Measurements from ENCODE around the gene RNASE7. TPM values are rescaled to one million over a fixed set of nuclear protein-coding genes. Genes with fewer than 3 reads are reported as not detected.
A peak's percentile ranks its signal among the peaks of the same experiment; 100 is the strongest.

Gene RNASE7
- total RNA-seq, 2 experiments from 2014 or later: not detected

- Mint-ChIP-seq H3K4me1 (ENCODE audit: low read depth) (no peaks in the 10 kb centered on the region), H3K27me3 (ENCODE audit: low read depth) (peaks cover 21% of the 10 kb centered on the region)
- CTCF ChIA-PET: interaction anchor here (0.9 to 3.1 kb wide), 5 partner anchors 10 to 46 kb away, joined by 3 to 9 read pairs (median 3); no protein-coding TSS in a partner anchor
Measured at GRCh38 chr14:21061347-21061668, 19.1 kb downstream of the RNASE7 start.

GRCh38 chr14:21063479-21063878, 21.3 kb downstream of the RNASE7 start:
- CTCF ChIA-PET: interaction anchor here (0.6 to 1.0 kb wide), 3 partner anchors 29 to 52 kb away, joined by 3 to 5 read pairs (median 4); no protein-coding TSS in a partner anchor
- no peaks in the 10 kb centered on the region for H3K9me3 Mint-ChIP-seq
- DNase-seq: no peak
- H3K27ac Mint-ChIP-seq: no peak overlapping the region
- H3K36me3 Mint-ChIP-seq (ENCODE audit: low read depth): no peaks in the 10 kb centered on the region
- H3K27me3 Mint-ChIP-seq (ENCODE audit: low read depth): peaks cover 33% of the 10 kb centered on the region
- peaks cover under 1% of the 10 kb centered on the region for H3K4me1 Mint-ChIP-seq (ENCODE audit: low read depth)
- H3K4me3 Mint-ChIP-seq: no peak overlapping the region
- intact Hi-C loops (cut with micrococcal nuclease): loop anchor here (10.0 kb wide), 1 partner anchor 491 kb away; no protein-coding TSS in a partner anchor

More at GRCh38 chr14:21061347-21061668, 19.1 kb downstream of the RNASE7 start:
- no peak overlapping the region for H3K27ac Mint-ChIP-seq
- intact Hi-C loops (cut with micrococcal nuclease): loop anchor here (10.0 kb wide), 1 partner anchor 493 kb away; no protein-coding TSS in a partner anchor
- no peaks in the 10 kb centered on the region for H3K9me3 Mint-ChIP-seq
- H3K4me3 Mint-ChIP-seq: no peak overlapping the region
- no peak for DNase-seq
- H3K36me3 Mint-ChIP-seq (ENCODE audit: low read depth): no peaks in the 10 kb centered on the region

- H3K27me3 Mint-ChIP-seq (ENCODE audit: low read depth): peaks cover 61% of the 10 kb centered on the region
- no peaks in the 10 kb centered on the region for H3K9me3 Mint-ChIP-seq
- CTCF ChIA-PET: interaction anchor here (0.6 to 4.5 kb wide), 15 partner anchors 10 to 63 kb away, joined by 3 to 76 read pairs (median 4); no protein-coding TSS in a partner anchor
- peaks cover 29% of the 10 kb centered on the region for H3K4me1 Mint-ChIP-seq (ENCODE audit: low read depth)
- H3K27ac Mint-ChIP-seq: no peak overlapping the region
- no peaks in the 10 kb centered on the region for H3K36me3 Mint-ChIP-seq (ENCODE audit: low read depth)
- H3K4me3 Mint-ChIP-seq: no peak overlapping the region
- intact Hi-C loops (cut with micrococcal nuclease): loop anchor here (10.0 kb wide), 1 partner anchor 488 kb away; no protein-coding TSS in a partner anchor
- peak; percentile 34 for DNase-seq
Measured at GRCh38 chr14:21066882-21067502, 24.8 kb downstream of the RNASE7 start.

GRCh38 chr14:21068521-21069387, 26.6 kb downstream of the RNASE7 start:
- peak; percentile 65 for DNase-seq
- no peaks in the 10 kb centered on the region for H3K36me3 Mint-ChIP-seq (ENCODE audit: low read depth)
- intact Hi-C loops (cut with micrococcal nuclease): loop anchor here (1.0 to 10.0 kb wide), 4 partner anchors 24 to 486 kb away; no protein-coding TSS in a partner anchor
- H3K9me3 Mint-ChIP-seq: no peaks in the 10 kb centered on the region
- H3K27me3 Mint-ChIP-seq (ENCODE audit: low read depth): peaks cover 67% of the 10 kb centered on the region
- H3K4me1 Mint-ChIP-seq (ENCODE audit: low read depth): peaks cover 29% of the 10 kb centered on the region
- CTCF ChIA-PET: interaction anchor here (0.5 to 4.5 kb wide), 20 partner anchors 9 to 346 kb away, joined by 3 to 76 read pairs (median 5); no protein-coding TSS in a partner anchor
- H3K4me3 Mint-ChIP-seq: peak overlapping the region; percentile 56
- no peak overlapping the region for H3K27ac Mint-ChIP-seq

GRCh38 chr14:21069388-21070082, 27.4 kb downstream of the RNASE7 start:
- Mint-ChIP-seq H3K4me1 (ENCODE audit: low read depth) (peaks cover 29% of the 10 kb centered on the region), H3K27ac (no peak overlapping the region), H3K27me3 (ENCODE audit: low read depth) (peaks cover 67% of the 10 kb centered on the region), H3K4me3 (peak overlapping the region; percentile 56), H3K36me3 (ENCODE audit: low read depth) (no peaks in the 10 kb centered on the region), H3K9me3 (no peaks in the 10 kb centered on the region)
- CTCF ChIA-PET: interaction anchor here (1.1 to 4.5 kb wide), 12 partner anchors 19 to 64 kb away, joined by 5 to 76 read pairs (median 28); no protein-coding TSS in a partner anchor
- intact Hi-C loops (cut with micrococcal nuclease): loop anchor here (10.0 kb wide), 1 partner anchor 485 kb away; no protein-coding TSS in a partner anchor
- no peak for DNase-seq

GRCh38 chr14:21070083-21070609, 28.0 kb downstream of the RNASE7 start, which contains the start of gene ARHGEF40:
Gene ARHGEF40 (plus strand): TSS chr14:21070304. CDS start chr14:21070397, 93 bp downstream.
- peak; percentile 19 for DNase-seq
- Mint-ChIP-seq H3K36me3 (ENCODE audit: low read depth) (no peaks in the 10 kb centered on the region), H3K27me3 (ENCODE audit: low read depth) (peaks cover 62% of the 10 kb centered on the region), H3K4me1 (ENCODE audit: low read depth) (peaks cover 29% of the 10 kb centered on the region), H3K9me3 (no peaks in the 10 kb centered on the region), H3K27ac (no peak within 1 kb of the TSS), H3K4me3 (peak within 1 kb of the TSS; percentile 65)
- CTCF ChIA-PET: interaction anchor here (1.6 to 5.8 kb wide), 6 partner anchors 16 to 100 kb away, joined by 7 to 60 read pairs (median 23); no protein-coding TSS in a partner anchor
- intact Hi-C loops (cut with micrococcal nuclease): no loop called here

- Mint-ChIP-seq H3K4me1 (ENCODE audit: low read depth) (peaks cover 29% of the 10 kb centered on the region), H3K27ac (no peak overlapping the region), H3K9me3 (no peaks in the 10 kb centered on the region), H3K27me3 (ENCODE audit: low read depth) (peaks cover 58% of the 10 kb centered on the region), H3K36me3 (ENCODE audit: low read depth) (no peaks in the 10 kb centered on the region), H3K4me3 (peak overlapping the region; percentile 65)
- CTCF ChIA-PET: interaction anchor here (1.0 to 5.8 kb wide), 9 partner anchors 16 to 145 kb away, joined by 4 to 60 read pairs (median 13); no protein-coding TSS in a partner anchor
- intact Hi-C loops (cut with micrococcal nuclease): no loop called here
- DNase-seq: peak; percentile 23
Measured at GRCh38 chr14:21070610-21071224, 28.6 kb downstream of the RNASE7 start.

GRCh38 chr14:21071225-21072030, 29.3 kb downstream of the RNASE7 start:
- DNase-seq: peak; percentile 84
- no peak overlapping the region for H3K27ac Mint-ChIP-seq
- no peaks in the 10 kb centered on the region for H3K36me3 Mint-ChIP-seq (ENCODE audit: low read depth)
- peak overlapping the region; percentile 65 for H3K4me3 Mint-ChIP-seq
- peaks cover 55% of the 10 kb centered on the region for H3K27me3 Mint-ChIP-seq (ENCODE audit: low read depth)
- H3K9me3 Mint-ChIP-seq: no peaks in the 10 kb centered on the region
- peaks cover 29% of the 10 kb centered on the region for H3K4me1 Mint-ChIP-seq (ENCODE audit: low read depth)
- CTCF ChIA-PET: interaction anchor here (0.8 to 5.8 kb wide), 11 partner anchors 11 to 144 kb away, joined by 3 to 60 read pairs (median 7); no protein-coding TSS in a partner anchor
- intact Hi-C loops (cut with micrococcal nuclease): no loop called here

GRCh38 chr14:21072031-21072473, 29.9 kb downstream of the RNASE7 start:
- CTCF ChIA-PET: interaction anchor here (0.7 to 5.8 kb wide), 10 partner anchors 11 to 239 kb away, joined by 3 to 60 read pairs (median 10); no protein-coding TSS in a partner anchor
- no peak overlapping the region for H3K27ac Mint-ChIP-seq
- H3K4me1 Mint-ChIP-seq (ENCODE audit: low read depth): peaks cover 29% of the 10 kb centered on the region
- peaks cover 52% of the 10 kb centered on the region for H3K27me3 Mint-ChIP-seq (ENCODE audit: low read depth)
- no peaks in the 10 kb centered on the region for H3K9me3 Mint-ChIP-seq
- no peak for DNase-seq
- no peaks in the 10 kb centered on the region for H3K36me3 Mint-ChIP-seq (ENCODE audit: low read depth)
- intact Hi-C loops (cut with micrococcal nuclease): no loop called here
- no peak overlapping the region for H3K4me3 Mint-ChIP-seq

GRCh38 chr14:21072781-21073339, 30.7 kb downstream of the RNASE7 start:
- no peak overlapping the region for H3K27ac Mint-ChIP-seq
- peaks cover 29% of the 10 kb centered on the region for H3K4me1 Mint-ChIP-seq (ENCODE audit: low read depth)
- DNase-seq: no peak
- intact Hi-C loops (cut with micrococcal nuclease): no loop called here
- no peaks in the 10 kb centered on the region for H3K36me3 Mint-ChIP-seq (ENCODE audit: low read depth)
- H3K9me3 Mint-ChIP-seq: no peaks in the 10 kb centered on the region
- H3K4me3 Mint-ChIP-seq: no peak overlapping the region
- H3K27me3 Mint-ChIP-seq (ENCODE audit: low read depth): peaks cover 47% of the 10 kb centered on the region
- CTCF ChIA-PET: interaction anchor here (0.7 to 5.8 kb wide), 6 partner anchors 14 to 238 kb away, joined by 3 to 60 read pairs (median 19); no protein-coding TSS in a partner anchor

Data from activated naive CD4-positive, alpha-beta T cell treated with anti-CD3 and anti-CD28 coated beads for 36 hours (primary cell).